MCF 10A (cell line): Measurements from ENCODE around the gene KIAA0753. TPM values are rescaled to one million over a fixed set of nuclear protein-coding genes. Genes with fewer than 3 reads are reported as not detected.

Experiments
- BruUV-seq: library from RNA; stranded (reverse); fragments of 400-500 nt; replicated peaks from 2 replicates; lab custom pipeline; 2021; lab: Mats Ljungman, UMichigan
- CTCF ChIA-PET: fragments of 300-600 bp; sonication (Branson Sonifier 250); formaldehyde crosslinking; extraction: SDS; loops from one replicate; lab custom pipeline; 2021; ENCODE audit warnings: antibody characterized with exemption, inconsistent platforms; lab: Yijun Ruan, JAX
- POLR2A ChIA-PET: fragments of 300-600, 350-650 bp; sonication (Branson Sonifier 250); formaldehyde crosslinking; extraction: SDS; loops from one replicate; lab custom pipeline; 2020; ENCODE audit warnings: antibody characterized with exemption, inconsistent platforms; lab: Yijun Ruan, JAX
- DNase-seq: peaks from one replicate; pipeline ENCODE4 v3.0.0-alpha.2; 2018; ENCODE audit not compliant: unreplicated experiment
- H3K27ac Mint-ChIP-seq: one replicate; pipeline ENCODE4 v1.8.0; 2022; ENCODE audit warnings: mild to moderate bottlenecking, low read depth, mixed read lengths; ENCODE audit not compliant: unreplicated experiment
- H3K27me3 Mint-ChIP-seq: one replicate; pipeline ENCODE4 v1.8.0; 2022; ENCODE audit warnings: mixed read lengths; ENCODE audit not compliant: insufficient read depth, unreplicated experiment
- H3K36me3 Mint-ChIP-seq: one replicate; pipeline ENCODE4 v1.8.0; 2022; ENCODE audit warnings: mild to moderate bottlenecking, moderate library complexity, mixed read lengths; ENCODE audit not compliant: insufficient read depth, unreplicated experiment
- H3K4me1 Mint-ChIP-seq: one replicate; pipeline ENCODE4 v1.8.0; 2022; ENCODE audit warnings: mixed read lengths; ENCODE audit not compliant: insufficient read depth, unreplicated experiment
- H3K4me3 Mint-ChIP-seq: one replicate; pipeline ENCODE4 v1.8.0; 2022; ENCODE audit warnings: mild to moderate bottlenecking, moderate library complexity, mixed read lengths; ENCODE audit not compliant: unreplicated experiment
- H3K9me3 Mint-ChIP-seq: one replicate; pipeline ENCODE4 v1.8.0; 2022; ENCODE audit warnings: mixed read lengths; ENCODE audit not compliant: unreplicated experiment
- CTCF ChIP-seq: fragments of 200-600 bp; IDR thresholded peaks from one replicate; pipeline ENCODE4 v1.8.0; 2022; ENCODE audit warnings: antibody characterized with exemption, mild to moderate bottlenecking; ENCODE audit not compliant: unreplicated experiment
- intact Hi-C: fragments of 100-400 bp; cut with micrococcal nuclease; formaldehyde crosslinking; loops from 2 replicates; pipeline ENCODE4 v1.14.1; 2022
- total RNA-seq: library from RNA; stranded (reverse); gene quantifications from 2 replicates; pipeline ENCODE4 v1.2.3, GENCODE V29; 2022

Gene KIAA0753
- total RNA-seq, 1 experiment from 2014 or later, result 22.8 TPM

GRCh38 chr17:6587310-6587709, 53.2 kb downstream of the KIAA0753 start:
- intact Hi-C loops, result no loop called here
- Mint-ChIP-seq H3K9me3 (peaks cover 31% of the 10 kb centered on the region), H3K27ac (peak overlapping the region; percentile 37), H3K4me3 (no peak overlapping the region), H3K27me3 (no peaks in the 10 kb centered on the region), H3K4me1 (peaks cover 21% of the 10 kb centered on the region), H3K36me3 (peaks cover 86% of the 10 kb centered on the region)
- no peak for TF ChIP-seq CTCF
- CTCF ChIA-PET, result interaction anchor here (0.6 to 1.6 kb wide), 5 partner anchors 10 to 1119 kb away, joined by 3 to 4 read pairs (median 4); no protein-coding TSS in a partner anchor
- POLR2A ChIA-PET, result interaction anchor here (1.5 kb wide), 1 partner anchor 10 kb away, joined by 6 read pairs; no protein-coding TSS in a partner anchor
- BruUV-seq, result no TSS peak
- no peak for DNase-seq

DNA sequence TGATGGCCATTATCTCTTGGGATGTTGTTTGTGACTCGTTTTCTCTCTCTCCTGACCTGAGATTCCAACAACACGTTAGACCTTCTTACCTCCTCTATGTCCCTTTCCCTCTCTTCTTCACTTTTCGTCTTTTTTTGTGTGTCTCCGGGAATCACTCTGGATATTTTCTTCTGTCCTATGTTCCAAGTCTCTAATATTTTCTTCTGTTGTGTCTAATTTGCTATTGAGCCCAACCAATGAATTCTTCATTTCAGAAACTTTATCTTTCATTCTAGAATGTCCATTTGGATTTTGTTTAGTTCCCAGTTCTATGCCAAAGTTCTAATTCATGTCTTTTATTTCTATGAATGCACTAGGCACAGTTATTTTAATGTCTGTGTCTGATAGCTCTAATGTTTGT, 57.1 kb downstream of the KIAA0753 start:
- intact Hi-C loops, result no loop called here
- ChIA-PET POLR2A (interaction anchor here (0.9 kb wide), 2 partner anchors 9 to 52 kb away, joined by 3 read pairs; no protein-coding TSS in a partner anchor), CTCF (interaction anchor here (0.6 kb wide), 1 partner anchor 110 kb away, joined by 4 read pairs; no protein-coding TSS in a partner anchor)
- H3K36me3 Mint-ChIP-seq, result peaks cover 67% of the 10 kb centered on the region
- H3K27me3 Mint-ChIP-seq, result no peaks in the 10 kb centered on the region
- peaks cover 34% of the 10 kb centered on the region for H3K9me3 Mint-ChIP-seq
- no peak for TF ChIP-seq CTCF
- BruUV-seq, result no TSS peak
- H3K4me3 Mint-ChIP-seq, result no peak overlapping the region
- peaks cover 5% of the 10 kb centered on the region for H3K4me1 Mint-ChIP-seq
- no peak overlapping the region for H3K27ac Mint-ChIP-seq
- DNase-seq, result no peak

- CTCF ChIA-PET, result interaction anchor here (0.7 to 1.1 kb wide), 2 partner anchors 9 to 15 kb away, joined by 3 to 6 read pairs; no protein-coding TSS in a partner anchor
- peaks cover 17% of the 10 kb centered on the region for H3K4me1 Mint-ChIP-seq
- POLR2A ChIA-PET, result interaction anchor here (1.5 to 5.0 kb wide), 2 partner anchors 9 to 13 kb away, joined by 5 to 38 read pairs; no protein-coding TSS in a partner anchor
- BruUV-seq, result no TSS peak
- no peak overlapping the region for H3K4me3 Mint-ChIP-seq
- H3K36me3 Mint-ChIP-seq, result peaks cover 40% of the 10 kb centered on the region
- H3K9me3 Mint-ChIP-seq, result peaks cover 30% of the 10 kb centered on the region
- H3K27ac Mint-ChIP-seq, result no peak overlapping the region
- DNase-seq, result no peak
- intact Hi-C loops, result no loop called here
- no peaks in the 10 kb centered on the region for H3K27me3 Mint-ChIP-seq
- no peak for TF ChIP-seq CTCF
These were observed 59.9 kb downstream of the KIAA0753 start for GRCh38 chr17:6580625-6581024.

DNA sequence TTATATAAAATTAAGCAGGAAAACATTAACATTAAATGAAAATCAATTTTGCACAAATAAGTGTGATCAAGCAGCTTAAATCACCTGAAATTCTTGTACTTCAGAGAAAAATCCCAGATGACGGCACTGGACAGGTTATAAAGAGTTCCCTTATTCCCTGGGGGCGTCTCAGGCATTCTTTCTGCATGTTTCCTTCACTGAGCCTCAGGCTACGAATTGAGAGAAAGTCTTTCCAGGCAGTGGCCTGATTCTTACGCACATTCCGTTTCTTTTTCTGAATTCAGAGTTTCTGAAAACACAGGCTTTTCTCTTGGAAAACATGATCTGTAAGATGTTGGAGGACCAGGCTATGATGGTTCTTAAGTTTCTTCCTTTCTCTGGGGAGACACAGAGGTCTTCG, 62.0 kb downstream of the KIAA0753 start:
- H3K27me3 Mint-ChIP-seq, result no peaks in the 10 kb centered on the region
- DNase-seq, result no peak
- H3K36me3 Mint-ChIP-seq, result peaks cover 26% of the 10 kb centered on the region
- H3K4me3 Mint-ChIP-seq, result no peak overlapping the region
- no peak for TF ChIP-seq CTCF
- H3K4me1 Mint-ChIP-seq, result peaks cover 26% of the 10 kb centered on the region
- intact Hi-C loops, result loop anchor here (5.0 kb wide), 1 partner anchor 106 kb away; no protein-coding TSS in a partner anchor
- TSS peak; percentile 39 for BruUV-seq
- peaks cover 15% of the 10 kb centered on the region for H3K9me3 Mint-ChIP-seq
- POLR2A ChIA-PET, result interaction anchor here (1.1 to 5.0 kb wide), 5 partner anchors 10 to 26 kb away, joined by 4 to 38 read pairs (median 7); no protein-coding TSS in a partner anchor
- CTCF ChIA-PET, result interaction anchor here (1.1 to 1.7 kb wide), 2 partner anchors 28 to 106 kb away, joined by 5 to 15 read pairs; no protein-coding TSS in a partner anchor
- H3K27ac Mint-ChIP-seq, result no peak overlapping the region
